Endothelial cell of umbilical vein (primary cell): ENCODE measurements around the gene L3MBTL4. TPM values are rescaled to one million over a fixed set of nuclear protein-coding genes. Genes with fewer than 3 reads are reported as not detected.
"Not testable (repeated sequence)": the region's sequence is repeated elsewhere in the genome, so short reads cannot be mapped to it uniquely, and the experiment has no call there.

ENCODE experiments used
- BruUV-seq: library from RNA; stranded (reverse); fragments of 400-500 nt; replicated peaks from 2 replicates; lab custom pipeline; 2021; lab: Mats Ljungman, UMichigan
- CTCF ChIA-PET: fragments of 300-600, 350-600 bp; sonication (Branson Sonifier 250); formaldehyde crosslinking; loops from one replicate; lab custom pipeline; 2021; ENCODE audit warnings: antibody characterized with exemption, inconsistent platforms; lab: Charles Lee
- POLR2A ChIA-PET: fragments of 300-600, 350-600 bp; sonication (Branson Sonifier 250); formaldehyde crosslinking; loops from one replicate; lab custom pipeline; 2021; ENCODE audit warnings: antibody characterized with exemption, inconsistent platforms; lab: Charles Lee
- DNase-seq: peaks from one replicate; pipeline ENCODE4 v3.0.0-alpha.2; 2011; ENCODE audit warnings: low read depth, low spot score
- FAIRE-seq: peaks from 2 replicates; lab custom pipeline; 2011; peaks lifted over from hg19 to GRCh38; lab: Jason Lieb, UNC
- H2AFZ ChIP-seq: 2 replicates; pipeline ENCODE4 v1.6.0; 2012; ENCODE audit warnings: low read depth, low read length, control low read depth, inconsistent platforms
- H3K27ac ChIP-seq: 2 replicates; pipeline ENCODE4 v1.5.1; 2011; ENCODE audit warnings: low read depth, mild to moderate bottlenecking, control low read depth, low read length, moderate library complexity; ENCODE audit not compliant: insufficient read depth
- H3K27me3 ChIP-seq, 2 experiments: 2 replicates each; pipeline versions ENCODE4 v1.6.0 to v1.6.1; 2011; ENCODE audit warnings: low read length in 2 of 2, mixed read lengths in 1 of 2; ENCODE audit not compliant: control insufficient read depth in 2 of 2, insufficient read depth in 2 of 2
- H3K36me3 ChIP-seq, 2 experiments: 2 replicates in 1 of 2; 3 replicates in 1 of 2; pipeline ENCODE4 v1.5.1; 2011; ENCODE audit warnings: low read length in 2 of 2, mild to moderate bottlenecking in 1 of 2, moderate library complexity in 1 of 2; ENCODE audit not compliant: control insufficient read depth in 2 of 2, insufficient read depth in 2 of 2; ENCODE audit errors: extremely low read depth in 1 of 2
- H3K4me1 ChIP-seq: 3 replicates; pipeline ENCODE4 v1.5.1; 2011; ENCODE audit warnings: mild to moderate bottlenecking, low read length; ENCODE audit not compliant: control insufficient read depth, insufficient read depth; ENCODE audit errors: extremely low read depth
- H3K4me2 ChIP-seq: 2 replicates; pipeline ENCODE4 v1.6.1; 2011; ENCODE audit warnings: low read length, control low read depth, mixed read lengths; ENCODE audit not compliant: insufficient read depth
- H3K4me3 ChIP-seq, 3 experiments: fragments of 200-600 bp in 1 of 3; sonication (generic), shearing (Covaris generic) in 1 of 3; replicated peaks in 1 of 3; 2 replicates each; pipeline ENCODE4 v1.5.1; 2011 to 2016; ENCODE audit warnings: control low read depth in 3 of 3, low read length in 3 of 3, mild to moderate bottlenecking in 2 of 3, inconsistent platforms in 1 of 3, low read depth in 1 of 3, moderate library complexity in 1 of 3; ENCODE audit not compliant: insufficient read depth in 1 of 3
- H3K79me2 ChIP-seq: 2 replicates; pipeline ENCODE4 v1.6.0; 2012; ENCODE audit warnings: low read length, inconsistent platforms; ENCODE audit not compliant: control insufficient read depth, insufficient read depth
- H3K9ac ChIP-seq: replicated peaks from 2 replicates; pipeline ENCODE3; 2011; ENCODE audit warnings: low read length, control low read depth; ENCODE audit not compliant: insufficient read depth; ENCODE audit errors: extremely low read depth
- H3K9me1 ChIP-seq: replicated peaks from 3 replicates; pipeline ENCODE4 v1.6.0; 2011; ENCODE audit warnings: mild to moderate bottlenecking, low read length; ENCODE audit not compliant: control insufficient read depth, insufficient read depth; ENCODE audit errors: extremely low read depth
- H3K9me3 ChIP-seq: replicated peaks from 2 replicates; pipeline ENCODE4 v1.5.1; 2012; ENCODE audit warnings: low read length, inconsistent platforms; ENCODE audit not compliant: control insufficient read depth, insufficient read depth
- H4K20me1 ChIP-seq: replicated peaks from 2 replicates; pipeline ENCODE3; 2011; ENCODE audit warnings: mild to moderate bottlenecking, low read length; ENCODE audit not compliant: control insufficient read depth, insufficient read depth; ENCODE audit errors: extremely low read depth
- CTCF ChIP-seq, 2 donors: IDR thresholded peaks; 1 replicate in 1 of 2; 2 replicates in 1 of 2; pipeline ENCODE4 v1.5.1; 2011; ENCODE audit warnings: low read length in 2 of 2, mild to moderate bottlenecking in 2 of 2, moderate library complexity in 2 of 2, control low read depth in 1 of 2, inconsistent platforms in 1 of 2, low read depth in 1 of 2; ENCODE audit not compliant: insufficient read depth in 1 of 2; ENCODE audit errors: extremely low read depth in 1 of 2
- EZH2 ChIP-seq: IDR thresholded peaks from 2 replicates; pipeline ENCODE4 v1.6.1; 2012; ENCODE audit warnings: borderline replicate concordance, low read depth, mild to moderate bottlenecking, moderate library complexity, low read length, inconsistent platforms; ENCODE audit not compliant: severe bottlenecking
- FOS ChIP-seq: IDR thresholded peaks from 2 replicates; pipeline ENCODE4 v1.6.1; 2011; ENCODE audit warnings: mild to moderate bottlenecking, low read length, moderate library complexity, borderline replicate concordance; ENCODE audit not compliant: insufficient read depth
- GATA2 ChIP-seq: IDR thresholded peaks from 2 replicates; pipeline ENCODE4 v1.7.0; 2011; ENCODE audit warnings: low read depth, mild to moderate bottlenecking, moderate library complexity, mixed read lengths, low read length; ENCODE audit not compliant: insufficient read length, insufficient read depth
- JUN ChIP-seq: IDR thresholded peaks from 2 replicates; pipeline ENCODE4 v1.6.1; 2011; ENCODE audit warnings: borderline replicate concordance, low read depth; ENCODE audit not compliant: insufficient read length, insufficient read depth
- MAX ChIP-seq: IDR thresholded peaks from 2 replicates; pipeline ENCODE4 v1.6.1; 2011; ENCODE audit not compliant: insufficient read depth, insufficient read length
- MYC ChIP-seq: IDR thresholded peaks from one replicate; pipeline ENCODE4 v1.6.1; 2011; ENCODE audit warnings: mild to moderate bottlenecking, low read depth, low read length
- POLR2A ChIP-seq: IDR thresholded peaks from 2 replicates; pipeline ENCODE4 v1.6.1; 2012; ENCODE audit warnings: low read depth, mild to moderate bottlenecking, control low read depth, low read length
- POLR2AphosphoS5 ChIP-seq: IDR thresholded peaks from 2 replicates; pipeline ENCODE4 v1.6.1; 2012; ENCODE audit warnings: low read depth, mild to moderate bottlenecking, control low read depth, low read length, moderate library complexity; ENCODE audit not compliant: insufficient read depth
- dilution Hi-C: fragments of 300-500 bp; cut with MboI; formaldehyde crosslinking; loops from one replicate; pipeline ENCODE4 v1.15.0; 2019; ENCODE audit warnings: low sequenced_read_pairs; ENCODE audit not compliant: extremely low pct_ligation_motif_present
- intact Hi-C: fragments of 100-400 bp; cut with micrococcal nuclease; formaldehyde crosslinking; loops from one replicate; pipeline ENCODE4 v1.10.0; 2022
- polyA plus RNA-seq, 4 experiments: library from polyadenylated mRNA; depleted of rRNA in 3 of 4; stranded (reverse) in 3 of 4; unstranded in 1 of 4; fragments of >200 nt; gene quantifications; 2 replicates each; pipeline versions ENCODE4 v1.2.1 to v1.2.3, GENCODE V29; 2011 to 2012; ENCODE audit warnings: missing spikeins in 1 of 4
- total RNA-seq: library from RNA; stranded (reverse); gene quantifications from 2 replicates; pipeline ENCODE4 v1.2.3, GENCODE V29; 2021

Gene L3MBTL4
- total and polyA plus RNA-seq, 2 donors (not counting 3 experiments of a cell fraction or from before 2014, with no cell fraction given) = 0.80 TPM; not detected in 1

GRCh38 chr18:6194640-6195039 is 220.1 kb downstream of the L3MBTL4 start:
- no TSS peak for BruUV-seq
- Histone ChIP-seq H3K4me2 (no peak overlapping the region), H3K4me1 (no peaks in the 10 kb centered on the region), H2AFZ (no peak overlapping the region), H4K20me1 (no peaks in the 10 kb centered on the region), H3K9me1 (no peaks in the 10 kb centered on the region), H3K27ac (no peak overlapping the region), H3K36me3 (no peaks in the 10 kb centered on the region), H3K9me3 (no peaks in the 10 kb centered on the region), H3K79me2 (no peaks in the 10 kb centered on the region), H3K9ac (no peak overlapping the region), H3K4me3 (no peak overlapping the region), H3K27me3 (no peaks in the 10 kb centered on the region)
- dilution Hi-C loops = no loop called here
- DNase-seq = no peak
- CTCF ChIA-PET = no interaction called here
- no peak for FAIRE-seq
- intact Hi-C loops = no loop called here
- POLR2A ChIA-PET = no interaction called here
- TF ChIP-seq CTCF (IDR thresholded peaks at IDR 0.05; ENCODE audit: extremely low read depth in 1 of 2, insufficient read depth in 1 of 2, low read depth in 1 of 2, low read length in 2 of 2) (no peak), POLR2AphosphoS5 (no peak), JUN (no peak), GATA2 (no peak), MYC (no peak), FOS (no peak), EZH2 (no peak), POLR2A (no peak), MAX (no peak)

GRCh38 chr18:6185782-6186181 is 228.9 kb downstream of the L3MBTL4 start:
- CTCF ChIA-PET, H2AFZ ChIP-seq, H4K20me1 ChIP-seq, H3K9ac ChIP-seq, intact Hi-C loops, H3K27me3 ChIP-seq, BruUV-seq, H3K4me2 ChIP-seq, H3K79me2 ChIP-seq, dilution Hi-C loops, H3K27ac ChIP-seq, H3K4me3 ChIP-seq, FAIRE-seq, DNase-seq, H3K4me1 ChIP-seq, H3K36me3 ChIP-seq, POLR2A ChIA-PET, H3K9me1 ChIP-seq, H3K9me3 ChIP-seq: not testable (repeated sequence)
